NCI-H748 (cell line): ENCODE data around the gene BRWD1.

Experiments used
- DNase-seq: peaks from one replicate; lab custom pipeline; 2025; ENCODE audit not compliant: unreplicated experiment; lab: John Stamatoyannopoulos, UW

Gene BRWD1

DNA sequence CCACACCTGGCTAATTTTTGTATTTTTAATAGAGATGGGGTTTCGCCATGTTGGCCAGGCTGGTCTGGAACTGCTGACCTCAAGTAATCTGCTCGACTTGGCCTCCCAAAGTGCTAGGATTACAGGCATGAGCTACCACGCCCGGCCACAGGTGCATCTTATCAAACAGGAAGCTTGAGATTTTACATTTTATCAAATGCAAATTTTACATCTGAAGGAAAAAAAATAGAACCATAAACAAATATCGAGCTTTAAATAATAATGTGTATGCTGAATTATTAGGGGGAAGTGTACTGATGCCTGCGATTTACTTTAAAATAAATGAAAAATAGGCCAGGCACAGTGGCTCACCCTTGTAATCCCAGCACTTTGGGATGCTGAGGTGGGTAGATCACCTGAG is 16.6 kb upstream of the BRWD1 start:
- no peak for DNase-seq

DNA sequence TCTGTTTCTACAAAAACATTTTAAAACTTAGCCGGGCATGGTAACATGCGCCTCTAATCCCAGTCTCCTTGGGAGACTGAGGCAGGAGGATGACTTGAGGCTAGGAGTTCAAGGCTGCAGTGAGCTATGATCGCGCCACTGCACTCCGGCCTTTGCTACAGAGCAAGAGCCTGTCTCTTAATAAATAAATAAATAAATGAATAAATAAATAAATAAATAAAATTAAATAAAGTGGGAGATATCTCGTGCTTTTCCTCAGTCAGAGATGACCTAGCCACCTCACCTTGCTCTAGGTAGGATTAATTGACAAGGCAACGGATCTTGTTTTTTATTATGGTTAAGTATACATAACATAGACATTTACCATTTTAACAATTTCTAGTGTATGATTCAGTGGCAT is 14.3 kb upstream of the BRWD1 start:
- DNase-seq, result no peak

- no peak for DNase-seq
These were observed 13.3 kb upstream of the BRWD1 start for GRCh38 chr21:39326607-39327307.

- no peak for DNase-seq
These were observed 12.0 kb upstream of the BRWD1 start for GRCh38 chr21:39325458-39325857.

- DNase-seq, result no peak
These were observed 8.0 kb upstream of the BRWD1 start for GRCh38 chr21:39321424-39321823.

DNA sequence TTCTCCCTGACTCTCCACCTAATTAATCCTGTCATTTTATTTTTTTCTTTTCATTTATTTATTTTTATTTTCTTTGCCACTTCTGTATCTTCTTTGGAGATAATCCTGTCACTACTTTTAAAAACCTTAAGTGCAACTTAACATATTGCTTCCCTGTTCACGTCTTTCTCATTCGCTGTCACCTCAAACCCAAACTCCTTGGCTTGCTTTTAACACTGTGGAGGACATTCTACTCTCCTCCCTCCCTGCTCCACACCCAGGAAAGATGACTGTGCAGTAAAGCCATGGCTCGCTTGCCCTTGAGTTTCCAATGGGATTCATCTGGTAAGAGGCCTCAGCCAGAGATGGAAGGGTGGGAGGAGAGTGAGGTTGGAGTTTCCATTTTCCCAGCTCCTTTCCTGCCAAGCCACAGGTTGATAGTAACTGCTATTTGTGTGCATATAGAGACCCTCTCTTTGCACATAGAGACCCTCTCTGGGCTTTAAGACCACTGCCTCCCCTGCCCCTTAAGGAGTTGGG is 6.4 kb upstream of the BRWD1 start:
- DNase-seq, result no peak

DNA sequence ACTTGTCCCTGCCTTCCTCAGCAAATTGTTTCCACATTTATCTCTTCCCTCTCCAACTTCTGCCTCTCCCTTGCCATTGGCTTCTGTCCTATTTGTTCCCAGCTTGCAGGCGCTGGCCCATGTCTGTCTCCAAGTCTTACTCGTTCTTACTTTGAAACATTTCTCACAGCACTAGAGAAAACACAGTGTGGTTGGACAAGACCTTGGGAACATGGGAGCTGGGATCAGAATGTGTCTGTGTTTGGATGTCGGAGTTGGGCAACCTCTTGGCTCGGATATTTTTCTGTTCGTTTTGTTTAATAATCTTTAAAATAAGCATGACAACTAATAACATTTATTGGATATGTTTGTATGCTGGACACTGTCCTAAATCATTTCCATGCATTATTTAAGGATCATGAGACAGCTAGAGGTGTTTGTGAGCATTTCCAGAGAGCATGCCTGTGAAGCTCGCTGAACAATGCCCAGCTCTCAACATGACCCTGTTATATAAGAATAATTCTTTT is 5.9 kb upstream of the BRWD1 start:
- DNase-seq, result no peak

- DNase-seq, result no peak
These were observed 4.9 kb upstream of the BRWD1 start for GRCh38 chr21:39318091-39318959.

DNA sequence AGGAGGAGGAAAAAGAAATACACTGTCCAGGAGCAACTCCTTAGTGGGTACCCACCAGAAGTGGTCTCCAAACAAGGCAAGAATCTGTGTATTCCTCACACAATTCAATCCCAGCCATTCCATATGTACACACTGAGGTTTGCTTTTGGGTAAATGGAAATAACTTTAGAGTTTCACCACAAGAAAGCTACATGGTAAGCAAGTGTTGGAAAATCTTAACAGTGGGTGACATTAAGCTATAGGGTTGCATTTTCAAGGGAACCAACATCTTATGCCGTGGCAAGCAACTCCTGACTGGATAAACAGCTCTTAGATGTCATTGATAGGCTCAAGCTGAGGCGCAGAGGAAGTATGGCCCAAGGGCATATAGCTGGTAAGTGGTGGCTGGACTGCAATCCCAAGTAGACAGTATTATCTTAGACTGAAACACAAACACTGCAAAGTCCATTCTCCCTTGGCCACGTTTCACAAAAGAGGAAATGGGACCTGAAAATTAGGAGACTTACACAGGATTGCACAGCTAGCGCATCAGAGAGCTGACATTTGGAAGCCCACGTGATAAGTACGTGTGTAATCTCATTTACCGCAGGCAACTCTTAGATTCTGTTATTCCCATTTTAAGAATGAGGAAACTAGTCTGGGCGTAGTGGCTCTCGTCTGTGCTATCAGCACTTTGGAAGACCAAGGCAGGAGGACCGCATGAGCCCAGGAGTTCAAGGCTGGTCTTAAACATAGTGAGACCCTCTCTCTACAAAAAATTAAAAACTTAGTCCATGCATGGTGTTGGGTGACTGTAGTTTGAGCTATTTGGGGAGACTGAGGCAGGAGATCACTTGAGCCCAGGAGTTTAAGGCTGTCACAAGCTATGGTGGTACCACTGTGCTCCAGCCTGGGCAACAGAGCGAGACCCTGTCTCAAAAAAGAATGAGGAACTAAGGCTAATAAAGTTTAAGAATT is 4.0 kb upstream of the BRWD1 start:
- DNase-seq, result no peak

GRCh38 chr21:39316729-39317128 is 3.3 kb upstream of the BRWD1 start:
- DNase-seq, result no peak

DNA sequence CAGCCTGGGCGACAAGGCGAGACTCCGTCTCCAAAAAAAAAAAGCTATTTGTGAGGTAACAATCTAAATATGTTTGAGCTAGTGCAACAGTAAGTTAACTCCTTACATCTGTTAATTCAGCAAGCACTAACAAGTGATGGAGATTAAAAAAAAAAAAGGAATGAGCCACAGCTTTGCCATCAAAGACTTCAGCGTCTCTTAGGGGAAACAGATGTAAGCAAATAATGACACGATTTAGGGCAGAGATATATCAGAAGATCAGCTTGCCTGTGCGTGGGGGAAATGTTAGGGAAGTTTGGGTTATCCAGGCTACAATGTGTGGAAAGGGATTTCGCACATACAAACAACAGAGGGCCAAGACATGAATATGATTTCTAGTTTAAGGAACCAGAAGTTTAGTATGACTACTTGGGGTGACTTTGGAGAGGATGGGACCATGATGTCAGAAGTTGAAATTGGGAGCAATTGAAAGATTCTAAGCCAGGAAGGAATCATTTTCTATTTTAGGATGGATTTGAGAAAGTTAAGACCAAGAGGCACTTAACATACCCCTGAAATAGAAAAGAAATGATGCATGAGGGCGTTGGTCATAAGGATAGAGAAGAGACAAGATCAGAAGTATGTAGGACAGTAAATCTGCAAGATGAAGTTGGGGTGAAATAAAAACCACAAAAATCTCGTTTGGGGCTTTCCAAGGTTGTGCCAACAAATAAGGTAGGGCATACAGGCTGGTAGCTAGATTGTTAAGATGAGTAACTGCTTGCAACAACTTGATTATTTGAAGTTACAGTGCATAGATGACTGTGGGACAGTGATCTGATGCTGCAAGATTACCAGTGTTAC is 2.4 kb upstream of the BRWD1 start:
- no peak for DNase-seq

DNA sequence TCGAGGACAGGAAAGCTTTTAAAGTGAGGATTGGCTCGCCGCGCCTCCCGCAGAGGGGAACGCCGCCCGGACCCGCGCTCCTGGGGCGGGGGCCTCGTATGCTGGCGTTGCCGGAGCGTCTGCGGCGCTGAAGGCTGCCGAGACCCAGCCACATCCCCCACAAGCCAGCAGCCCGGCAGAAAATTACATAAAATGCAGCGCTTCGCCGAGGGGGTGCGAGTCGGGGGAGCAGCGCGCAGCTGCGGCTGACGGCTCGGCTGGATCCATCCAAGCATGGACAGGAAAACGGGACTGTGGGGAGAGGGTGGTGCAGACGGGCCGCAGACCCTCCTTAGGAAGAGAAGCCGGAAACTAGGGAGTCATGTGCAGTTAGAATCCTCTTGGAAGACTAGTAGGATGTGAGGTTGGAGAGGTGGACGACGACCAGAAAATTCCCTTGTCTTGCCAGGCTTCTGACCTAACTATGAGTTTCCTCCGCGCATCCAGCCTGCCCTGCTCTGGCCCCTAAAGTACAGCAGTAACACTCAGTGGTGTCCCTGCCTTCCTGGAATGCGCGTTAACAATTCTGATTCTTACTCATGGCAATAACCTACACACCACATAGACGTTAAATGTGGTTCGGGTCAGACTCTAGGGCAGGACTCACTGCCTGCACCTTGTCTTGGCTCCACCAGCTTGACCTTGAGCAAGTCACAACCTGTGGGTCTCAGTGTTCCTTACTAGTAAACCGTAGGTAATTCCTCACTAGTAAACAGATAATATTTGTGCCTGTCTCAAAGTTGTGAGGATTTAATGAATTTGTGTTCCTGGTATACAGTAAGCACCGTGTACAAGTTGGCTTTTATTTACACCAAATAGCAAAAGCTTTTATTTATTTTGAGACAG is 953 bp upstream of the BRWD1 start:
- peak; percentile 76 for DNase-seq

DNA sequence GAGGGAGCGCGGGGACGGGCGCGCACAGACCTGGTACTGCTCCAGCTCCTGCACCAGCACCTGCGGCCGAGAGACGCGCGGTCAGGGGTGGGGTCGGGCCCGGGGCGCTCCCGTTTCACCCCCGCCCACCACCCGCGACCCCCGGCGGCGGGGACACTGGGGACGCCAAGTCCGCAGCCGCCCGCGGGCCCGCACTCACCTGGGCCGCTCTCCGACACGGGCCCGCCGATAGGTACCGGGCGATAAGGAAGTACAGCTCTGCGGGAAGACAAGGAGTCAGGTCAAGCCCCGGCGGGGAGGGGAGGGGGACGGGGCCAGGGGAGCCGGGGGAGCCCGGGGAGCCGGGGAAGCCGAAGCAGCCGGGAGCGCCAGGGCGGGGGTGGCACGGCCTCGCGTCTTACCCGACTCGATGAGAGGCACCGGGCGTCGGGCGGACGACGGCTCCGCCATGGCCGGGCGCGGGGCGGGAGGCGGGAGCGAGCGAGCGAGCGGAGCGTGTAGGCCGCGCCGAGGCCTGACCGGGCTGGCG is 326 bp downstream of the BRWD1 start:
- no peak for DNase-seq

- DNase-seq, result peak; percentile 87
These were observed 1.1 kb downstream of the BRWD1 start for GRCh38 chr21:39312112-39313041.

DNA sequence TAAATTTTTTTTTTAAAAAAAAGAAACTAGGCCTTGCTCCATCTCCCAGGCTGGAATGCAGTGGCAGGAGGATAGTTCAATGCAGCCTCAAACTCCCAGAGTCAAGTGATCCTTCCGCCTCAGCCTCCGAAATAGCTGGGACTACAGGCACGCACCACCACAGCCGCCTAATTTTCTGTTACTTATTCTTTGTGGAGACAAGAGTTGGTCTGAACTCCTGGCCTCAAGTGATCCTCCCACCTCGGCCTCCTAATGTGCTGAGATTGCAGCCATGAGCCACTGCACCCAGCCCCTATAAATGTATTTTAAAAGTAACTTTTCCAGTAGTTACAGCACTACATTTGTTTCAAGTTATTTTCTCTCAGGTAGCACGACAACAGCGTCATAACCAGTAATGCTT is 2.3 kb downstream of the BRWD1 start:
- no peak for DNase-seq

- DNase-seq, result no peak
These were observed 6.0 kb downstream of the BRWD1 start for GRCh38 chr21:39307466-39307865.

GRCh38 chr21:39300587-39300986 is 12.8 kb downstream of the BRWD1 start:
- no peak for DNase-seq

DNA sequence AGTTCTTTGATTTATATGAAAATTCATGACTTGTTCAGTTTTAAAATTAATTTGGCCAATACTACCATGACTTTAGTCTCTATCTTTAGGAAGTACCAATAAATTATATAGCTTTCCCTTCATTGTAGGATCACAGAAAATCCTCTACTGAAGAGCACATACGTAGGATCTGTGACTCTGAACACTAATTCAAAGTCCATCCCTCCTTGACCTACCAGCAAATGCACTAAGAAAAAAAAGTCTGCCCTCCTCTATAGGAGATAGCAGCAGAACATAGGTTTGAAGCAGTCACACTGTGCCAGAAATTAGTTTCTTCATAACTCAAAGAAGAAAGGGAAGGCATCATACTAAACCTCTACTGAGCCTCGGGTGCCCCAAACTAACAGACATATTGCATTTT is 16.5 kb downstream of the BRWD1 start:
- DNase-seq, result no peak
